ENCODE measurements around the gene DEGS1.

Gene DEGS1

GRCh38 chr1:224217655-224218623 is 34.9 kb downstream of the DEGS1 start:
- DNase-seq = no peak

- DNase-seq = no peak
Observed at GRCh38 chr1:224219011-224219611, 36.1 kb downstream of the DEGS1 start.

GRCh38 chr1:224219612-224220059 is 36.6 kb downstream of the DEGS1 start:
- DNase-seq = no peak

GRCh38 chr1:224223819-224224714 is 41.0 kb downstream of the DEGS1 start:
- no peak for DNase-seq

- DNase-seq = no peak
Observed at GRCh38 chr1:224226849-224227502, 43.9 kb downstream of the DEGS1 start.

GRCh38 chr1:224234017-224234416 is 51.0 kb downstream of the DEGS1 start:
- no peak for DNase-seq

GRCh38 chr1:224235813-224236493 is 52.9 kb downstream of the DEGS1 start:
- no peak for DNase-seq

GRCh38 chr1:224237119-224237881 is 54.3 kb downstream of the DEGS1 start:
- DNase-seq = no peak

GRCh38 chr1:224238212-224238611 is 55.2 kb downstream of the DEGS1 start:
- no peak for DNase-seq

- DNase-seq = no peak
Observed at GRCh38 chr1:224238756-224239155, 55.7 kb downstream of the DEGS1 start.
